CD4-positive, alpha-beta T cell (primary cell): ENCODE results near the gene BATF. TPM values are rescaled to one million over a fixed set of nuclear protein-coding genes. Genes with fewer than 3 reads are reported as not detected.

Experiments used
- ATAC-seq: fragments of 200-7000 bp; cut with Tn5 transposase; one replicate; pipeline ENCODE4 v1.10.0; 2022; ENCODE audit warnings: mild to moderate bottlenecking; ENCODE audit not compliant: poor library complexity
- CTCF ChIA-PET: fragments of 350-600 bp; sonication (Branson Sonifier 250); formaldehyde crosslinking; loops from one replicate; lab custom pipeline; 2021; ENCODE audit warnings: antibody characterized with exemption, inconsistent platforms; lab: Charles Lee
- POLR2A ChIA-PET: fragments of 350-600 bp; sonication (Branson Sonifier 250); formaldehyde crosslinking; loops from one replicate; lab custom pipeline; 2021; ENCODE audit warnings: antibody characterized with exemption, inconsistent platforms; lab: Charles Lee
- DNase-seq, 14 experiments: peaks; one replicate each; pipeline ENCODE4 v3.0.0-alpha.2; 2013 to 2020; ENCODE audit warnings: mixed read lengths in 2 of 14
- H3K27ac ChIP-seq, 2 donors: one replicate each; pipeline versions ENCODE4 v1.5.1 to v1.7.0; 2013; ENCODE audit warnings: low read length in 2 of 2, low read depth in 1 of 2, mild to moderate bottlenecking in 1 of 2
- H3K27me3 ChIP-seq, 2 experiments: 1 replicate in 1 of 2; 2 replicates in 1 of 2; pipeline versions ENCODE4 v1.6.1 to v1.7.0; 2013; ENCODE audit warnings: low read length in 2 of 2, control low read depth in 1 of 2, mild to moderate bottlenecking in 1 of 2, moderate library complexity in 1 of 2; ENCODE audit not compliant: insufficient read depth in 2 of 2, control insufficient read depth in 1 of 2
- H3K36me3 ChIP-seq: one replicate; pipeline ENCODE4 v1.6.1; 2013; ENCODE audit warnings: low read length, control low read depth; ENCODE audit not compliant: insufficient read depth
- H3K4me1 ChIP-seq: one replicate; pipeline ENCODE4 v1.6.1; 2013; ENCODE audit warnings: low read length, control low read depth; ENCODE audit not compliant: insufficient read depth
- H3K4me3 ChIP-seq: one replicate; pipeline ENCODE4 v1.5.1; 2013; ENCODE audit warnings: mild to moderate bottlenecking, low read length, moderate library complexity
- H3K9me3 ChIP-seq, 2 experiments: 1 replicate in 1 of 2; 2 replicates in 1 of 2; pipeline versions ENCODE4 v1.6.1 to v1.7.0; 2013; ENCODE audit warnings: low read length in 2 of 2, mild to moderate bottlenecking in 2 of 2, control low read depth in 1 of 2, moderate library complexity in 1 of 2; ENCODE audit not compliant: control insufficient read depth in 1 of 2, insufficient read depth in 1 of 2
- H3K27ac Mint-ChIP-seq: one replicate; pipeline ENCODE4 v1.8.0; 2020; ENCODE audit warnings: mixed read lengths
- H3K27me3 Mint-ChIP-seq: one replicate; pipeline ENCODE4 v1.8.0; 2021; ENCODE audit warnings: mixed read lengths
- H3K36me3 Mint-ChIP-seq: one replicate; pipeline ENCODE4 v1.8.0; 2021; ENCODE audit warnings: low read depth, mixed read lengths
- H3K4me1 Mint-ChIP-seq: one replicate; pipeline ENCODE4 v1.8.0; 2021; ENCODE audit warnings: low read depth, mixed read lengths
- H3K4me3 Mint-ChIP-seq: one replicate; pipeline ENCODE4 v1.8.0; 2020; ENCODE audit warnings: mild to moderate bottlenecking, mixed read lengths
- H3K9me3 Mint-ChIP-seq: one replicate; pipeline ENCODE4 v1.8.0; 2020; ENCODE audit warnings: mixed read lengths
- intact Hi-C, 2 experiments: fragments of 100-400 bp; cut with DNase I in 1 of 2; cut with micrococcal nuclease in 1 of 2; formaldehyde crosslinking; loops; one replicate each; pipeline versions ENCODE4 v1.15.1 to v1.9.0; 2023 to 2025; cut with DNase I, micrococcal nuclease
- total RNA-seq, 174 experiments: library from RNA in 2 of 174; stranded (reverse) in 2 of 174; gene quantifications; one replicate each; pipeline ENCODE4 v1.2.3 and lab custom pipeline; 2021 to 2026
- TF ChIP-seq, protein P1 (sequence below): fragments of 200-600 bp; IDR thresholded peaks from one replicate; pipeline ENCODE4 v1.8.0; 2022; ENCODE audit warnings: antibody characterized with exemption, mild to moderate bottlenecking

Gene BATF
- total RNA-seq, 2 experiments from 2014 or later = 6.7 to 7.8 TPM

DNA sequence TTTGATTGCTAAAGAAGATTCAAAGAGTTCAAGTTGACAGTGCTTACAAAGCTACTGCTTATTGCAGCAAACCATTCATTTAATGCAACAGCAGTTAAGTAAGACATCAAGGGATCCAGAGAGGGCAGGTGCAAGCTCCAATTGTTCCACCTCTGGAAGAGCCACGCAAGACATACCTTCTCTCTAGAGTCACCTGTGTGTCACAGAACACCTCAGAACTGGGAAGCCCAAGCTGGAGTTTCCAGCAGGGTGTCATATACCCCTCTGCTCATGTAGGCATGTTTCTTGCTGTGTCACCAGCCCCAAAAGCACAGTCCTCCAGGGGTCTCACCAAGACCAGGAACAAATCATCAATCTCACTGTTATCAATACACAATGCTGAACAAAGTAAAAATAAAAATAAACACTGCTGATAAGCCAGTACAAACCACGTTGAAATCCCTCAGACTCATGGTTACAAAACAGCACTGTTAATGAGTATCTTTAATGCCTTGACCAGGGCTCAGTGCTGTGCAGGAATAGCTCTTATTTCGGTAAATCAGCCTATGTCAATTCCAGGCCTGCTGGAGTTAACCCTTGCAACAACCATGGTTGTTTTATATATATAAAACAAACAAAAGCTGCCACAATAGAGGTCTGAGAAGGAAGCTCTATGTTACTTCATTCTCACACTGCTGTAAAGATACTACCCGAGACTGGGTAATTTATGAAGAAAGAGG, 37.4 kb upstream of the BATF start:
- no peaks in the 10 kb centered on the region for H3K27me3 ChIP-seq
- Mint-ChIP-seq H3K27ac (no peak overlapping the region), H3K4me1 (peaks cover 13% of the 10 kb centered on the region), H3K36me3 (no peaks in the 10 kb centered on the region), H3K9me3 (no peaks in the 10 kb centered on the region), H3K27me3 (no peaks in the 10 kb centered on the region), H3K4me3 (no peak overlapping the region)
- H3K27ac ChIP-seq = no peak overlapping the region
- TF ChIP-seq, protein P1, sequence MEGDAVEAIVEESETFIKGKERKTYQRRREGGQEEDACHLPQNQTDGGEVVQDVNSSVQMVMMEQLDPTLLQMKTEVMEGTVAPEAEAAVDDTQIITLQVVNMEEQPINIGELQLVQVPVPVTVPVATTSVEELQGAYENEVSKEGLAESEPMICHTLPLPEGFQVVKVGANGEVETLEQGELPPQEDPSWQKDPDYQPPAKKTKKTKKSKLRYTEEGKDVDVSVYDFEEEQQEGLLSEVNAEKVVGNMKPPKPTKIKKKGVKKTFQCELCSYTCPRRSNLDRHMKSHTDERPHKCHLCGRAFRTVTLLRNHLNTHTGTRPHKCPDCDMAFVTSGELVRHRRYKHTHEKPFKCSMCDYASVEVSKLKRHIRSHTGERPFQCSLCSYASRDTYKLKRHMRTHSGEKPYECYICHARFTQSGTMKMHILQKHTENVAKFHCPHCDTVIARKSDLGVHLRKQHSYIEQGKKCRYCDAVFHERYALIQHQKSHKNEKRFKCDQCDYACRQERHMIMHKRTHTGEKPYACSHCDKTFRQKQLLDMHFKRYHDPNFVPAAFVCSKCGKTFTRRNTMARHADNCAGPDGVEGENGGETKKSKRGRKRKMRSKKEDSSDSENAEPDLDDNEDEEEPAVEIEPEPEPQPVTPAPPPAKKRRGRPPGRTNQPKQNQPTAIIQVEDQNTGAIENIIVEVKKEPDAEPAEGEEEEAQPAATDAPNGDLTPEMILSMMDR = no peak
- H3K36me3 ChIP-seq = no peaks in the 10 kb centered on the region
- intact Hi-C loops = loop anchor here in 1 of 2 experiments (5.0 kb wide), 1 partner anchor 273 kb away; no protein-coding TSS in a partner anchor
- DNase-seq (no peak), ATAC-seq (no peak)
- no peaks in the 10 kb centered on the region for H3K9me3 ChIP-seq
- H3K4me3 ChIP-seq = no peak overlapping the region
- peaks cover 13% of the 10 kb centered on the region for H3K4me1 ChIP-seq
- POLR2A ChIA-PET = no interaction called here
- CTCF ChIA-PET = interaction anchor here (0.5 to 1.4 kb wide), 3 partner anchors 9 to 81 kb away, joined by 3 to 4 read pairs (median 3); no protein-coding TSS in a partner anchor

DNA sequence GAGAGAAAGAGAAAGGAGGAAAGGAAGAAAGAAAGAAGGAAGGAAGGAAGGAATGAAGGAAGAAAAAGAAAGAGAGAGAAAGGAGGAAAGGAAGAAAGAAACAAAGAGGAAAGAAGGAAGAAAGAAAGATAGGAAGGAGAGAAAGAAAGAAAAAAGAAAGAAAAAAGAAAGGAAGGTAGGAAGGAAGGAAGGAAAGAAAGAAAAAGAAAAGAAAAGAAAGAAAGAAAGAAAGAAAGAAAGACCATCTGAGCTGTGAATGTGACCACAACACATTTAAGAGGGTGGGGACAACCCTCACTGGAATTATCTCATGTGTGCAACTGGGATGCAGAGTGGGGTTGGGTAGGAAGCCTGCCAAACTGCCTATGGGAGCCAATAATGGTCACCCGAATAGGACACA, 36.0 kb upstream of the BATF start:
- intact Hi-C loops = no loop called here
- Mint-ChIP-seq H3K4me1 (peaks cover 13% of the 10 kb centered on the region), H3K9me3 (no peaks in the 10 kb centered on the region), H3K4me3 (no peak overlapping the region), H3K27me3 (no peaks in the 10 kb centered on the region), H3K27ac (no peak overlapping the region), H3K36me3 (no peaks in the 10 kb centered on the region)
- H3K36me3 ChIP-seq = no peaks in the 10 kb centered on the region
- peaks cover 13% of the 10 kb centered on the region for H3K4me1 ChIP-seq
- TF ChIP-seq, protein P1 = no peak
- CTCF ChIA-PET = no interaction called here
- H3K27ac ChIP-seq = no peak overlapping the region
- H3K27me3 ChIP-seq = no peaks in the 10 kb centered on the region
- no peaks in the 10 kb centered on the region for H3K9me3 ChIP-seq
- POLR2A ChIA-PET = no interaction called here
- no peak overlapping the region for H3K4me3 ChIP-seq
- ATAC-seq = no peak
- no peak for DNase-seq

DNA sequence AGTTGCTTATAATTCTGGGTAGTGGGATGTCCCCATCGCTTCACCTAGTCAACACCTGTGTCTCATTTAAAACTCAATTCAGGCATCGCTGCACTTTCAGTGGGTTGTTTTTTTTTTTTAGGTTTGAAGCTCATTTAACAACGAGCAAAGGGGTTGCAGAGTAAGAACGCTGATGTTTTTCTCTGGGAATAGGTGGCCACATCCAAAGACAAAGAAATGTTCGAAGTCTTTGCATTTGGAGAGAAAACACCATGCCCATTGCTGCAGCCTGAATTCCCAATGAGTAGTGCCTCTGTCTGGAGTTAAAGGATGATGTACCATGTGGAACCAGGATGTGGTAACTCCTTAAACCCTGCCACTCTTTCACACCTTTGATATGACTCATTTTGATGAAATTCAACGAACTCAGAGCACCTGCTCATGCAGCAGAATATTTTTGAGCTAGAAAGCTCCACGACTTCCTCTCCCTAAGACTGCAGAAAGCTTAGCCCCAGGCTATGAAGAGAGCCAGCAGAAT, 35.1 kb upstream of the BATF start:
- H3K36me3 Mint-ChIP-seq = no peaks in the 10 kb centered on the region
- intact Hi-C loops = no loop called here
- H3K27me3 Mint-ChIP-seq = no peaks in the 10 kb centered on the region
- H3K4me1 ChIP-seq = peaks cover 13% of the 10 kb centered on the region
- ATAC-seq (peak; percentile 30), DNase-seq (peak in 4 of 14 experiments; percentile 8 to 56 (median 36))
- H3K4me3 Mint-ChIP-seq = no peak overlapping the region
- H3K27ac ChIP-seq = no peak overlapping the region
- H3K4me1 Mint-ChIP-seq = peaks cover 13% of the 10 kb centered on the region
- H3K9me3 ChIP-seq = no peaks in the 10 kb centered on the region
- ChIA-PET CTCF (interaction anchor here (0.6 to 1.2 kb wide), 2 partner anchors 79 to 105 kb away, joined by 3 read pairs; no protein-coding TSS in a partner anchor), POLR2A (interaction anchor here (0.6 kb wide), 1 partner anchor 153 kb away, joined by 4 read pairs; no protein-coding TSS in a partner anchor)
- H3K27me3 ChIP-seq = no peaks in the 10 kb centered on the region
- no peaks in the 10 kb centered on the region for H3K36me3 ChIP-seq
- no peak overlapping the region for H3K4me3 ChIP-seq
- H3K27ac Mint-ChIP-seq = no peak overlapping the region
- TF ChIP-seq, protein P1 = no peak
- H3K9me3 Mint-ChIP-seq = no peaks in the 10 kb centered on the region
